PFSK-1 (cell line): ENCODE data around the gene CCL25.

Experiments
- SIN3A ChIP-seq: IDR thresholded peaks from 2 replicates; pipeline ENCODE4 v1.6.1; 2012; ENCODE audit warnings: mild to moderate bottlenecking, low read length, moderate library complexity, borderline replicate concordance; ENCODE audit not compliant: insufficient read depth
- TAF1 ChIP-seq: IDR thresholded peaks from 2 replicates; pipeline ENCODE4 v1.6.1; 2012; ENCODE audit warnings: low read length, control low read depth, borderline replicate concordance; ENCODE audit not compliant: insufficient read depth
- TF ChIP-seq, protein P1 (sequence below), 2 experiments: IDR thresholded peaks; 2 replicates each; pipeline versions ENCODE4 v1.6.1 to v1.8.0; 2011 to 2012; ENCODE audit warnings: low read depth in 2 of 2, low read length in 2 of 2, control low read depth in 1 of 2, inconsistent platforms in 1 of 2, mild to moderate bottlenecking in 1 of 2, moderate library complexity in 1 of 2; ENCODE audit not compliant: insufficient read depth in 1 of 2

DNA sequence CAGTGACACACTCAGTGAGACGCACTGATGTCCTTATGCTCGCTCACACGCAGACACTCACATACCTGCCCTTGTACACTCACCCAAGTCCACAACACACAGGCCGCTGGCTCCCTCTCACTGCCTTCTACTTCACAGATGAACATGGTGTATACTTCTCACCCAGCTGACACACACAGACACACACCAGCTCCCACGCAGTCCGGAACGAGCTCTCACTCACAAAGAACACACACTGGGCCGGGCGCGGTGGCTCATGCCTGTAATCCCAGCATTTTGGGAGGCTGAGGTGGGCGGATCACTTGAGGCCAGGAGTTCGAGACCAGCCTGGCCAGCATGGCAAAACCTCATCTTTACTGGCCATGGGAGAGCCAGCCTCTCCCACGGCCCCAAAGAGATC lies 31.6 kb downstream of the CCL25 start:
- TF ChIP-seq TAF1 (no peak), SIN3A (no peak)
- TF ChIP-seq, protein P1, sequence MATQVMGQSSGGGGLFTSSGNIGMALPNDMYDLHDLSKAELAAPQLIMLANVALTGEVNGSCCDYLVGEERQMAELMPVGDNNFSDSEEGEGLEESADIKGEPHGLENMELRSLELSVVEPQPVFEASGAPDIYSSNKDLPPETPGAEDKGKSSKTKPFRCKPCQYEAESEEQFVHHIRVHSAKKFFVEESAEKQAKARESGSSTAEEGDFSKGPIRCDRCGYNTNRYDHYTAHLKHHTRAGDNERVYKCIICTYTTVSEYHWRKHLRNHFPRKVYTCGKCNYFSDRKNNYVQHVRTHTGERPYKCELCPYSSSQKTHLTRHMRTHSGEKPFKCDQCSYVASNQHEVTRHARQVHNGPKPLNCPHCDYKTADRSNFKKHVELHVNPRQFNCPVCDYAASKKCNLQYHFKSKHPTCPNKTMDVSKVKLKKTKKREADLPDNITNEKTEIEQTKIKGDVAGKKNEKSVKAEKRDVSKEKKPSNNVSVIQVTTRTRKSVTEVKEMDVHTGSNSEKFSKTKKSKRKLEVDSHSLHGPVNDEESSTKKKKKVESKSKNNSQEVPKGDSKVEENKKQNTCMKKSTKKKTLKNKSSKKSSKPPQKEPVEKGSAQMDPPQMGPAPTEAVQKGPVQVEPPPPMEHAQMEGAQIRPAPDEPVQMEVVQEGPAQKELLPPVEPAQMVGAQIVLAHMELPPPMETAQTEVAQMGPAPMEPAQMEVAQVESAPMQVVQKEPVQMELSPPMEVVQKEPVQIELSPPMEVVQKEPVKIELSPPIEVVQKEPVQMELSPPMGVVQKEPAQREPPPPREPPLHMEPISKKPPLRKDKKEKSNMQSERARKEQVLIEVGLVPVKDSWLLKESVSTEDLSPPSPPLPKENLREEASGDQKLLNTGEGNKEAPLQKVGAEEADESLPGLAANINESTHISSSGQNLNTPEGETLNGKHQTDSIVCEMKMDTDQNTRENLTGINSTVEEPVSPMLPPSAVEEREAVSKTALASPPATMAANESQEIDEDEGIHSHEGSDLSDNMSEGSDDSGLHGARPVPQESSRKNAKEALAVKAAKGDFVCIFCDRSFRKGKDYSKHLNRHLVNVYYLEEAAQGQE (IDR thresholded peaks at IDR 0.05; ENCODE audit: insufficient read depth in 1 of 2, low read depth in 2 of 2, low read length in 2 of 2), result no peak
